Ascending aorta (tissue), 2 donors: Measurements from ENCODE around the gene TPP1. TPM values are rescaled to one million over a fixed set of nuclear protein-coding genes. Genes with fewer than 3 reads are reported as not detected.

Experiments used
- DNase-seq, 2 donors: peaks; one replicate each; pipeline ENCODE4 v3.0.0-alpha.2; 2019; ENCODE audit warnings: low spot score in 2 of 2
- H3K27ac ChIP-seq, 2 donors: fragments of 200-600 bp; sonication (generic); one replicate each; pipeline ENCODE4 v1.5.1; 2016 to 2017; ENCODE audit warnings: mild to moderate bottlenecking in 1 of 2
- H3K27me3 ChIP-seq: fragments of 200-600 bp; sonication (generic); one replicate; pipeline ENCODE4 v1.5.1; 2017
- H3K36me3 ChIP-seq, 2 donors: fragments of 200-600 bp; sonication (generic); one replicate each; pipeline ENCODE4 v1.5.1; 2016
- H3K4me1 ChIP-seq, 2 donors: fragments of 200-600 bp; sonication (generic); one replicate each; pipeline ENCODE4 v1.5.1; 2016 to 2017; ENCODE audit warnings: mild to moderate bottlenecking in 1 of 2
- H3K4me3 ChIP-seq, 2 donors: fragments of 200-600 bp; sonication (generic); one replicate each; pipeline ENCODE4 v1.5.1; 2016 to 2017; ENCODE audit warnings: mild to moderate bottlenecking in 1 of 2
- H3K9me3 ChIP-seq, 2 donors: fragments of 200-600 bp; sonication (generic); one replicate each; pipeline ENCODE4 v1.5.1; 2016
- intact Hi-C: fragments of 100-400 bp; cut with DNase I; formaldehyde crosslinking; loops from one replicate; pipeline ENCODE4 v1.15.1; 2023
- total RNA-seq: library from RNA; depleted of rRNA; stranded (reverse); fragments of >200 nt; gene quantifications from one replicate; pipeline ENCODE4 v1.1.0, GENCODE V29; 2016
- TF ChIP-seq, protein P1 (sequence below), 3 experiments: fragments of 200-600 bp in 2 of 3; fragments of 450-650 bp in 1 of 3; sonication (generic) in 2 of 3; IDR thresholded peaks; one replicate each; pipeline ENCODE4 v1.5.1; 2016 to 2019; ENCODE audit warnings: antibody characterized with exemption in 3 of 3, mild to moderate bottlenecking in 1 of 3, moderate library complexity in 1 of 3

The TPP1 gene
- total RNA-seq, 1 donor from 2014 or later: 96.7 TPM

DNA sequence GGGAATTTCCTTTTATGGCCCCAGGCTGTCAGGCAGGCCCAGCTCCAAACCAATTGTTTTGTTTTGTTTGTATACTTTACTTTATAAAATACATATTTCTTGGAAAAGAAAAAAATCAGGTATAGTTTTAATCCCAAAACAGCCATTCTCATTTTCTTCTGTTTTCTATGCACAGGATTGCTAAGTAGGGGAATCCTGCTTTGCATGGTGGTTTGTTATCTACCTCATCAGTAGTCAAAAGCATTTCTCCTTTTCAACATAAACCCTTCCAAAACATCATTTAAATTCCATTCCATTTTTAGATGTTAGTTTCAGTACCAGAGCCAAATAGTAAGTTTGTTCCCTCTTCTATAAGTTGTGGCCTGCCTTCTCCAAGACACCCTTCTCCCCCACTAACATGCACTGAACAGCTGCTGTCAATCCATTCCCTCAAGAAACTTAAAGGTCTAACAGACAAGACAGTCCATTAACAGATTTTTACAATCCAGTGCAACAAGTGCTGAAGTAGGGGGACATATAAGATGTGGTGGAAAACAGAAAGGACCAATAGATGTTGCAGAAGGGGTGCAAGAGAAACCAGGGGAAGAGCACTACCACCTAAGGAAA, 11.9 kb downstream of the TPP1 start:
- intact Hi-C loops: loop anchor here (2.0 to 10.0 kb wide), 2 partner anchors 132 to 1378 kb away; partner anchors contain the start of gene EIF3F
- Histone ChIP-seq H3K4me3 (peak overlapping the region; percentile 64 to 92), H3K9me3 (no peaks in the 10 kb centered on the region), H3K27me3 (no peaks in the 10 kb centered on the region), H3K36me3 (peaks cover 34 to 39% of the 10 kb centered on the region in 2 donors), H3K4me1 (peaks cover 26 to 43% of the 10 kb centered on the region in 2 donors), H3K27ac (peak overlapping the region; percentile 95 to 97)
- no peak for DNase-seq
- TF ChIP-seq, protein P1, sequence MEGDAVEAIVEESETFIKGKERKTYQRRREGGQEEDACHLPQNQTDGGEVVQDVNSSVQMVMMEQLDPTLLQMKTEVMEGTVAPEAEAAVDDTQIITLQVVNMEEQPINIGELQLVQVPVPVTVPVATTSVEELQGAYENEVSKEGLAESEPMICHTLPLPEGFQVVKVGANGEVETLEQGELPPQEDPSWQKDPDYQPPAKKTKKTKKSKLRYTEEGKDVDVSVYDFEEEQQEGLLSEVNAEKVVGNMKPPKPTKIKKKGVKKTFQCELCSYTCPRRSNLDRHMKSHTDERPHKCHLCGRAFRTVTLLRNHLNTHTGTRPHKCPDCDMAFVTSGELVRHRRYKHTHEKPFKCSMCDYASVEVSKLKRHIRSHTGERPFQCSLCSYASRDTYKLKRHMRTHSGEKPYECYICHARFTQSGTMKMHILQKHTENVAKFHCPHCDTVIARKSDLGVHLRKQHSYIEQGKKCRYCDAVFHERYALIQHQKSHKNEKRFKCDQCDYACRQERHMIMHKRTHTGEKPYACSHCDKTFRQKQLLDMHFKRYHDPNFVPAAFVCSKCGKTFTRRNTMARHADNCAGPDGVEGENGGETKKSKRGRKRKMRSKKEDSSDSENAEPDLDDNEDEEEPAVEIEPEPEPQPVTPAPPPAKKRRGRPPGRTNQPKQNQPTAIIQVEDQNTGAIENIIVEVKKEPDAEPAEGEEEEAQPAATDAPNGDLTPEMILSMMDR (IDR thresholded peaks at IDR 0.05): no peak

DNA sequence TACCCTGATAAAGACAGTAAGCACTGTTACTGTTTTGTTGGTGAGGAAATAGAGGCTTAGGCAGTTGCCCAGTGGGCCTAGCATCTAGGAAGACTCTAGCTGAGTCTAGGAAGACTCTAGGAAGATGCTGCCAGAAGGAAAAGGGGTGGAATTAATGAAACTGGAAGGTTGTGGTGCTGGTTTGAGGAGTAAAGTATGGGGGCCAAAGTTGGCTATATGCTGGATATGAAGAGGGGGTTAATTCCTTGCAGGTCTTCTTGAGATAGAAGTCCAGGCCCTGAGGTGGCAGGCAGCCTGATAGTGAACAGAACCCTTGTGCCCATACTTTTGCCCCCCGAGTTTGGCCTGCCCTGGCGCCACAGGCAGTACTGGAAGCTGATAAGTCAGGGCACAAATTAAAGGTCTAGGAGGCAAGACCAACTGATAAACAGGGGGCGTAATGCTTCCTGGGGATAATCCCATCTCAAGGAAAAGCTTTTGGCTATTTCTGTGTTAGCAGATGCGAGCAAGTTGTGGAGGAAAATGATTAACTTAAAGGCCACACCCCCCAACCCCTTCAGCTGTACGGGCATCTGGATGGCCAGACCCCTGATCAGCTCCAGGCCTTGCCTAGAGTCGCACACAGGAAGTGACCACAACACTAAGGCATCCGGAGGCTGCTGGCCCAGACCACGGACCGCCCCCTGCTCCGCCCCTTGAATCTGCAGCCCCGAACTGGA, 12.6 kb downstream of the TPP1 start:
- DNase-seq: peak; percentile 83 to 98
- intact Hi-C loops: loop anchor here (2.0 to 10.0 kb wide), 2 partner anchors 132 to 1378 kb away; partner anchors contain the start of gene EIF3F
- peak overlapping the region; percentile 95 to 97 for H3K27ac ChIP-seq
- peak overlapping the region; percentile 64 to 92 for H3K4me3 ChIP-seq
- H3K27me3 ChIP-seq: no peaks in the 10 kb centered on the region
- H3K9me3 ChIP-seq: no peaks in the 10 kb centered on the region
- H3K4me1 ChIP-seq: peaks cover 30 to 50% of the 10 kb centered on the region in 2 donors
- TF ChIP-seq, protein P1 (IDR thresholded peaks at IDR 0.05): no peak
- H3K36me3 ChIP-seq: peaks cover 34 to 39% of the 10 kb centered on the region in 2 donors

DNA sequence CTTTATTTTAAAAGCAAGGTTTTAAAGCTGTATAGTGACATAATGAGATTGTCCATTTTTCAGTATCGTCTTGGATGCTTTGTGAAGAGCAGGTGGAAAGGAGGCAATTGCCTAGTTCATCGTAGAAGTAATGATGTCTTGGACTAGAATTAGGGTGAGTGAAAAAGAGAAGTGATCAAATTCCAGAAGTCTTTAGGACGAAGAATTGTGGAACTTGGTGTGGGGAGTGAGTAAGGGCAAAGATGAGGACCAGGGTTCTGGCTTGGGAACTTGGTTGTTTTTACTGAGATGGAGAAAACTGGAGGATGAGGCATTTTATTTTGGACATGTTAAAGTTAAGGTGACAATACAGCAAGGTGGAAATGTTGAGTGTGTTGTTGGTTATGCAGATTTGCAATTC, 14.4 kb downstream of the TPP1 start:
- DNase-seq: no peak
- Histone ChIP-seq H3K27ac (peak overlapping the region; percentile 95 to 97), H3K4me1 (peaks cover 30 to 42% of the 10 kb centered on the region in 2 donors), H3K36me3 (peaks cover 35 to 37% of the 10 kb centered on the region in 2 donors), H3K4me3 (peak overlapping the region; percentile 64 to 92), H3K27me3 (no peaks in the 10 kb centered on the region), H3K9me3 (no peaks in the 10 kb centered on the region)
- intact Hi-C loops: loop anchor here (5.0 to 10.0 kb wide), 2 partner anchors 212 to 1380 kb away; partner anchors contain the start of genes EIF3F and SMPD1
- TF ChIP-seq, protein P1 (IDR thresholded peaks at IDR 0.05): no peak

DNA sequence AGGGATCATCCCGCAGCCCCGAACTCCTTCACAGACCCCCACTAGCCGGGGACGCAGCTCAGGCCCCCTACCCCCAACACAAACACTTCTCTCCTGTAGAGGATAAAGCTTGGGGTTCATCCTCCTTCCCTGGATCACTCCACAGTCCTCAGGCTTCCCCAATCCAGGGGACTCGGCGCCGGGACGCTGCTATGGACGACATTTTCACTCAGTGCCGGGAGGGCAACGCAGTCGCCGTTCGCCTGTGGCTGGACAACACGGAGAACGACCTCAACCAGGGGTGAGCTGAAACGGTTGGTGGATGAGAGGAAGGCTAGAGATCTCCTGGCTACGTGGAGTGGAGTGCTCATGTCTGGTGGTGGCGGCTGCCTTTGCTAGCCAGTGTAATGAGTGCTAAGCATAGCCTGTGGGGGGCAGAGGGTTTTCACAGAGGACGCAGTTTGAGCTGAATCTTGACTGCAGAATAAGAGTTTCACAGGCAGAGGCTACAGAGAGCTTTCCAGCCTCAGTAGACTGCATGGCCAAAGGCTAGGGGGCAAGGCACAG, 15.1 kb downstream of the TPP1 start:
- peaks cover 35 to 37% of the 10 kb centered on the region in 2 donors for H3K36me3 ChIP-seq
- TF ChIP-seq, protein P1 (IDR thresholded peaks at IDR 0.05): no peak
- peak overlapping the region; percentile 64 to 92 for H3K4me3 ChIP-seq
- peak in 1 of 2 donors; percentile 77 for DNase-seq
- peak overlapping the region; percentile 95 to 97 for H3K27ac ChIP-seq
- H3K4me1 ChIP-seq: peaks cover 30 to 40% of the 10 kb centered on the region in 2 donors
- no peaks in the 10 kb centered on the region for H3K27me3 ChIP-seq
- H3K9me3 ChIP-seq: no peaks in the 10 kb centered on the region
- intact Hi-C loops: loop anchor here (5.0 to 10.0 kb wide), 2 partner anchors 212 to 1381 kb away; partner anchors contain the start of genes EIF3F and SMPD1

DNA sequence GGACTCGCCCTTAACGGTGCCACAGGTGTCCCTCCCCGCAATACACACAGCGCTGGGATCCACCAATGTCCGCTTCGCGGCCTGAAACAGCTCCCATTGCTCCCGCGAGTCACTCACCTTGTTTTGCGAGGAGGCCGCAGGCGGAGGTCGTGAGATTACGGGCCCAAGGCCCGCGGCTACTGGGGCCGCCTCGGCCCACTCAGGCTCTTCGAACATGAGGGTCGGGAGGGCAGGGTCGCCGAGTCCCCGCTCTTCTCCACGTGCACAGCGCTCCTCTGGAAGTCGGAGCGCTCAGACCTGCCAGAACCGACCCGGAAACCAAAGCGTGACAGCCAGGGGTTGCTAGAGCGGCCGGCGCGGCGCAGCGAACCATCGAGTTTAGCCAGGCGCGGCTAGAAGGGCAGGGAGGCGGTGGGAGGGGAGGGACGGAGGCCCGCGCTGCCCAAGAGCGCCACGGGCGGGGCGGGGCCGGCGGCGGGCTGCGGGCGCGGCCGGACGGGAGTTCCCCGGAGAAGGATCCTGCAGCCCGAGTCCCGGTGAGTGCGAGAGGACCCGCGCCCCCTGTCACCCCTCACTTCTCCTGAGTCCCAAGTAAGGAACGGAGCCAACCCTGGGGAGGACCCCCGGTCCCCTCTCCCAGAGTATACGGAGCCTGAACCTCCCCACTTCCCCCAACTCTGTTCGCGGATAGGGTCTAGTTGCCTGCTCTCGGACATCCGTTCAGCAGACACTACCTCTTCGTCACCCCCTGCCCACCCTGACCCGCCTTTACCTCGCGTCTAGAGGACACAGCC, 15.7 kb downstream of the TPP1 start, which contains the start of the genes ILK and RRP8:
Gene ILK, plus strand, starts transcription at position 488 of the 794 bp plus-strand sequence. CDS start 498 bp downstream, outside the sequence.
Gene RRP8, minus strand, starts transcription at position 330 of the 794 bp plus-strand sequence. Its CDS starts 114 bp downstream, at position 216.
- intact Hi-C loops: loop anchor here (1.0 to 10.0 kb wide), 4 partner anchors 73 to 1381 kb away; partner anchors contain the start of genes EIF3F, MRPL17 and SMPD1
- DNase-seq: peak; percentile 59 to 95
- peaks cover 25 to 34% of the 10 kb centered on the region in 2 donors for H3K4me1 ChIP-seq
- H3K9me3 ChIP-seq: no peaks in the 10 kb centered on the region
- H3K4me3 ChIP-seq: peak within 1 kb of the TSS; percentile 64 to 92
- peak within 1 kb of the TSS; percentile 95 to 97 for H3K27ac ChIP-seq
- no peaks in the 10 kb centered on the region for H3K27me3 ChIP-seq
- TF ChIP-seq, protein P1 (IDR thresholded peaks at IDR 0.05): peak in 1 of 3 experiments; percentile 40
- H3K36me3 ChIP-seq: peaks cover 32 to 37% of the 10 kb centered on the region in 2 donors
